HepG2 (cell line): ENCODE data around the gene ELP5. TPM values are rescaled to one million over a fixed set of nuclear protein-coding genes. Genes with fewer than 3 reads are reported as not detected.

Source experiments
- EED ChIP-seq: sonication (generic); formaldehyde crosslinking; IDR thresholded peaks from 2 replicates; pipeline ENCODE4 v1.5.0; 2020; ENCODE audit warnings: mild to moderate bottlenecking, missing genetic modification reagents
- ELF1 ChIP-seq: sonication (generic); formaldehyde crosslinking; IDR thresholded peaks from 2 replicates; pipeline ENCODE4 v1.4.0; 2020; ENCODE audit warnings: missing genetic modification reagents
- ETV5 ChIP-seq: IDR thresholded peaks from 2 replicates; pipeline ENCODE4 v1.6.1; 2018; ENCODE audit warnings: missing biosample characterization, missing genetic modification reagents, inconsistent platforms, borderline replicate concordance
- GABPA ChIP-seq, 2 experiments: IDR thresholded peaks; 2 replicates each; pipeline ENCODE4 v1.6.1; 2011 to 2016; ENCODE audit warnings: low read depth in 2 of 2, low read length in 1 of 2, missing biosample characterization in 1 of 2, missing genetic modification characterization in 1 of 2
- GATA4 ChIP-seq: sonication (generic); IDR thresholded peaks from 2 replicates; pipeline ENCODE4 v1.6.1; 2016; ENCODE audit warnings: antibody characterized with exemption, low read depth, borderline replicate concordance
- HNF4A ChIP-seq: sonication (generic); formaldehyde crosslinking; IDR thresholded peaks from 2 replicates; pipeline ENCODE4 v1.4.0; 2020; ENCODE audit warnings: missing genetic modification reagents
- HNRNPH1 ChIP-seq: fragments of 200-400 bp; formaldehyde crosslinking; optimal IDR thresholded peaks from 2 replicates; pipeline ENCODE3; 2017; ENCODE audit warnings: mild to moderate bottlenecking, low read depth, low read length
- IRX3 ChIP-seq: sonication (generic); formaldehyde crosslinking; IDR thresholded peaks from 2 replicates; pipeline ENCODE4 v1.8.1; 2023; ENCODE audit warnings: mild to moderate bottlenecking, low read depth, missing genetic modification reagents, borderline replicate concordance
- NFE2 ChIP-seq: sonication (generic); formaldehyde crosslinking; IDR thresholded peaks from 2 replicates; pipeline ENCODE4 v1.4.0; 2020; ENCODE audit warnings: missing genetic modification reagents
- REPIN1 ChIP-seq: sonication (generic); formaldehyde crosslinking; IDR thresholded peaks from 2 replicates; pipeline ENCODE4 v1.8.0; 2022; ENCODE audit warnings: missing genetic modification reagents, low read depth, mild to moderate bottlenecking, borderline replicate concordance
- REXO4 ChIP-seq: sonication (generic); formaldehyde crosslinking; IDR thresholded peaks from 2 replicates; pipeline ENCODE4 v1.8.0; 2022; ENCODE audit warnings: missing genetic modification reagents, mild to moderate bottlenecking, borderline replicate concordance
- TEAD2 ChIP-seq: sonication (generic); formaldehyde crosslinking; IDR thresholded peaks from 2 replicates; pipeline ENCODE4 v1.9.0; 2021; ENCODE audit warnings: missing genetic modification reagents
- ZFP82 ChIP-seq: sonication (generic); formaldehyde crosslinking; IDR thresholded peaks from 2 replicates; pipeline ENCODE4 v1.5.1; 2020; ENCODE audit warnings: mild to moderate bottlenecking, missing genetic modification reagents, borderline replicate concordance
- ZKSCAN8 ChIP-seq: IDR thresholded peaks from 2 replicates; pipeline ENCODE4 v1.6.1; 2016; ENCODE audit warnings: borderline replicate concordance, missing genetic modification reagents, missing compliant biosample characterization
- ZNF501 ChIP-seq: sonication (generic); formaldehyde crosslinking; IDR thresholded peaks from 2 replicates; pipeline ENCODE4 v1.5.1; 2020; ENCODE audit warnings: mild to moderate bottlenecking, moderate library complexity, missing genetic modification reagents
- ZNF644 ChIP-seq: IDR thresholded peaks from 2 replicates; pipeline ENCODE4 v1.6.1; 2016; ENCODE audit warnings: low read depth
- ZNF766 ChIP-seq: sonication (generic); formaldehyde crosslinking; IDR thresholded peaks from 2 replicates; pipeline ENCODE4 v1.5.0; 2020; ENCODE audit warnings: missing genetic modification reagents, borderline replicate concordance
- polyA plus RNA-seq, 8 experiments: library from polyadenylated mRNA; depleted of rRNA in 3 of 8; stranded (reverse) in 7 of 8; unstranded in 1 of 8; fragments of >200 nt; fragmentation: Illumina TruSeq in 4 of 8; extraction: Trizol in 4 of 8; gene quantifications; 2 replicates each; pipeline versions ENCODE4 v1.2.1 to v1.2.3, GENCODE V29; 2011 to 2016; ENCODE audit warnings: low read depth in 4 of 8, missing spikeins in 1 of 8, mixed read lengths in 1 of 8; ENCODE audit not compliant: insufficient read depth in 1 of 8
- total RNA-seq, 5 experiments: library from RNA; depleted of rRNA; stranded (reverse); fragments of >200 nt; fragmentation: Illumina TruSeq; extraction: Trizol; gene quantifications; 2 replicates each; pipeline ENCODE4 v1.2.3, GENCODE V29; 2016; ENCODE audit warnings: low read depth in 1 of 5
- TF ChIP-seq, protein P1 (sequence below): sonication (generic); formaldehyde crosslinking; IDR thresholded peaks from 2 replicates; pipeline ENCODE4 v1.5.1; 2020; ENCODE audit warnings: mild to moderate bottlenecking, missing genetic modification reagents, moderate library complexity
- TF ChIP-seq, protein P2 (sequence below): conservative IDR thresholded peaks from 2 replicates; pipeline ENCODE4 v1.6.1; 2018; ENCODE audit warnings: missing genetic modification reagents
- TF ChIP-seq, protein P3 (sequence below): sonication (generic); formaldehyde crosslinking; IDR thresholded peaks from 2 replicates; pipeline ENCODE4 v1.4.0; 2020; ENCODE audit warnings: missing genetic modification reagents

ELP5 gene
- total and polyA plus RNA-seq, 2 of the 13 experiments (the other 11 are each of a cell fraction or from before 2014, with no cell fraction given), result 67.6 to 69.8 TPM

GRCh38 chr17:7214300-7215135 is 37.5 kb upstream of the ELP5 start (continued):
- TF ChIP-seq, protein P1, sequence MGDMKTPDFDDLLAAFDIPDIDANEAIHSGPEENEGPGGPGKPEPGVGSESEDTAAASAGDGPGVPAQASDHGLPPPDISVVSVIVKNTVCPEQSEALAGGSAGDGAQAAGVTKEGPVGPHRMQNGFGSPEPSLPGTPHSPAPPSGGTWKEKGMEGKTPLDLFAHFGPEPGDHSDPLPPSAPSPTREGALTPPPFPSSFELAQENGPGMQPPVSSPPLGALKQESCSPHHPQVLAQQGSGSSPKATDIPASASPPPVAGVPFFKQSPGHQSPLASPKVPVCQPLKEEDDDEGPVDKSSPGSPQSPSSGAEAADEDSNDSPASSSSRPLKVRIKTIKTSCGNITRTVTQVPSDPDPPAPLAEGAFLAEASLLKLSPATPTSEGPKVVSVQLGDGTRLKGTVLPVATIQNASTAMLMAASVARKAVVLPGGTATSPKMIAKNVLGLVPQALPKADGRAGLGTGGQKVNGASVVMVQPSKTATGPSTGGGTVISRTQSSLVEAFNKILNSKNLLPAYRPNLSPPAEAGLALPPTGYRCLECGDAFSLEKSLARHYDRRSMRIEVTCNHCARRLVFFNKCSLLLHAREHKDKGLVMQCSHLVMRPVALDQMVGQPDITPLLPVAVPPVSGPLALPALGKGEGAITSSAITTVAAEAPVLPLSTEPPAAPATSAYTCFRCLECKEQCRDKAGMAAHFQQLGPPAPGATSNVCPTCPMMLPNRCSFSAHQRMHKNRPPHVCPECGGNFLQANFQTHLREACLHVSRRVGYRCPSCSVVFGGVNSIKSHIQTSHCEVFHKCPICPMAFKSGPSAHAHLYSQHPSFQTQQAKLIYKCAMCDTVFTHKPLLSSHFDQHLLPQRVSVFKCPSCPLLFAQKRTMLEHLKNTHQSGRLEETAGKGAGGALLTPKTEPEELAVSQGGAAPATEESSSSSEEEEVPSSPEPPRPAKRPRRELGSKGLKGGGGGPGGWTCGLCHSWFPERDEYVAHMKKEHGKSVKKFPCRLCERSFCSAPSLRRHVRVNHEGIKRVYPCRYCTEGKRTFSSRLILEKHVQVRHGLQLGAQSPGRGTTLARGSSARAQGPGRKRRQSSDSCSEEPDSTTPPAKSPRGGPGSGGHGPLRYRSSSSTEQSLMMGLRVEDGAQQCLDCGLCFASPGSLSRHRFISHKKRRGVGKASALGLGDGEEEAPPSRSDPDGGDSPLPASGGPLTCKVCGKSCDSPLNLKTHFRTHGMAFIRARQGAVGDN, result peak; percentile 70
- no peak for TF ChIP-seq ZFP82 (CRISPR knock-in tag)
- no peak for TF ChIP-seq EED (CRISPR knock-in tag)
- TF ChIP-seq GABPA (IDR thresholded peaks at IDR 0.05; ENCODE audit: low read depth, low read length), result no peak
- peak; percentile 55 for TF ChIP-seq GABPA (CRISPR knock-in tag; IDR thresholded peaks at IDR 0.05; ENCODE audit: low read depth)
- no peak for TF ChIP-seq HNF4A (CRISPR knock-in tag)
- no peak for TF ChIP-seq ZKSCAN8
- TF ChIP-seq GATA4, result no peak
- TF ChIP-seq NFE2 (CRISPR knock-in tag), result no peak
- TF ChIP-seq ZNF766 (CRISPR knock-in tag), result no peak
- no peak for TF ChIP-seq ZNF644 (CRISPR knock-in tag)
- no peak for TF ChIP-seq IRX3
- no peak for TF ChIP-seq TEAD2
- no peak for TF ChIP-seq REPIN1 (CRISPR knock-in tag)
- TF ChIP-seq, protein P2, sequence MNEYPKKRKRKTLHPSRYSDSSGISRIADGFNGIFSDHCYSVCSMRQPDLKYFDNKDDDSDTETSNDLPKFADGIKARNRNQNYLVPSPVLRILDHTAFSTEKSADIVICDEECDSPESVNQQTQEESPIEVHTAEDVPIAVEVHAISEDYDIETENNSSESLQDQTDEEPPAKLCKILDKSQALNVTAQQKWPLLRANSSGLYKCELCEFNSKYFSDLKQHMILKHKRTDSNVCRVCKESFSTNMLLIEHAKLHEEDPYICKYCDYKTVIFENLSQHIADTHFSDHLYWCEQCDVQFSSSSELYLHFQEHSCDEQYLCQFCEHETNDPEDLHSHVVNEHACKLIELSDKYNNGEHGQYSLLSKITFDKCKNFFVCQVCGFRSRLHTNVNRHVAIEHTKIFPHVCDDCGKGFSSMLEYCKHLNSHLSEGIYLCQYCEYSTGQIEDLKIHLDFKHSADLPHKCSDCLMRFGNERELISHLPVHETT (CRISPR knock-in tag), result no peak
- peak; percentile 57 for TF ChIP-seq ZNF501
- TF ChIP-seq REXO4, result no peak
- TF ChIP-seq, protein P3, sequence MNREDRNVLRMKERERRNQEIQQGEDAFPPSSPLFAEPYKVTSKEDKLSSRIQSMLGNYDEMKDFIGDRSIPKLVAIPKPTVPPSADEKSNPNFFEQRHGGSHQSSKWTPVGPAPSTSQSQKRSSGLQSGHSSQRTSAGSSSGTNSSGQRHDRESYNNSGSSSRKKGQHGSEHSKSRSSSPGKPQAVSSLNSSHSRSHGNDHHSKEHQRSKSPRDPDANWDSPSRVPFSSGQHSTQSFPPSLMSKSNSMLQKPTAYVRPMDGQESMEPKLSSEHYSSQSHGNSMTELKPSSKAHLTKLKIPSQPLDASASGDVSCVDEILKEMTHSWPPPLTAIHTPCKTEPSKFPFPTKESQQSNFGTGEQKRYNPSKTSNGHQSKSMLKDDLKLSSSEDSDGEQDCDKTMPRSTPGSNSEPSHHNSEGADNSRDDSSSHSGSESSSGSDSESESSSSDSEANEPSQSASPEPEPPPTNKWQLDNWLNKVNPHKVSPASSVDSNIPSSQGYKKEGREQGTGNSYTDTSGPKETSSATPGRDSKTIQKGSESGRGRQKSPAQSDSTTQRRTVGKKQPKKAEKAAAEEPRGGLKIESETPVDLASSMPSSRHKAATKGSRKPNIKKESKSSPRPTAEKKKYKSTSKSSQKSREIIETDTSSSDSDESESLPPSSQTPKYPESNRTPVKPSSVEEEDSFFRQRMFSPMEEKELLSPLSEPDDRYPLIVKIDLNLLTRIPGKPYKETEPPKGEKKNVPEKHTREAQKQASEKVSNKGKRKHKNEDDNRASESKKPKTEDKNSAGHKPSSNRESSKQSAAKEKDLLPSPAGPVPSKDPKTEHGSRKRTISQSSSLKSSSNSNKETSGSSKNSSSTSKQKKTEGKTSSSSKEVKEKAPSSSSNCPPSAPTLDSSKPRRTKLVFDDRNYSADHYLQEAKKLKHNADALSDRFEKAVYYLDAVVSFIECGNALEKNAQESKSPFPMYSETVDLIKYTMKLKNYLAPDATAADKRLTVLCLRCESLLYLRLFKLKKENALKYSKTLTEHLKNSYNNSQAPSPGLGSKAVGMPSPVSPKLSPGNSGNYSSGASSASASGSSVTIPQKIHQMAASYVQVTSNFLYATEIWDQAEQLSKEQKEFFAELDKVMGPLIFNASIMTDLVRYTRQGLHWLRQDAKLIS (CRISPR knock-in tag), result no peak
- no peak for TF ChIP-seq HNRNPH1
- no peak for TF ChIP-seq ETV5 (CRISPR knock-in tag)
- TF ChIP-seq ELF1 (CRISPR knock-in tag), result no peak
